ENCODE measurements around the gene PRTG. TPM values are rescaled to one million over a fixed set of nuclear protein-coding genes. Genes with fewer than 3 reads are reported as not detected.

PRTG gene
- total RNA-seq, 1 donor from 2014 or later = 574 TPM

DNA sequence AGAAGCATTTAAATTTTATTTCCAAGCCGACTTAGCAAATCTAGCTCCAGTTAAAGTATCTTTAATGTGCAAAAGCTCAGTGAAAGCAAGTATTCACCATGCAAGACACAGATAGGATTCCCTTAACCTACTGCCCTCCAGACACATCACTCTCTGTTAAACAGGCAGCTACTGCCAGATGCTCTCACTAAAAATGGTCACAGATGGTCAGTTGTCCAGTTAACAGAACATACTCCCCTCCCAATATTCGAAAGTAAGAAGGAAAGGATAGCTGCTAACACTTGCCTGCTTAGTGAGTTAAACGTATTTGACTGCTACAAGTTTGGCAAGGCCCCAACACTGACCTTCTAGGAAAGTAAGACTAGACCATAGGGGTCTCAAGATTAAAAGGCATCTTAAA is 73.7 kb downstream of the PRTG start:
- Histone ChIP-seq H3K4me1 (peaks cover 17% of the 10 kb centered on the region), H3K4me3 (no peak overlapping the region), H3K9ac (no peak overlapping the region), H3F3A (ENCODE audit: low read depth) (peaks cover 22% of the 10 kb centered on the region), H3K36me3 (peaks cover 39% of the 10 kb centered on the region), H4K20me1 (ENCODE audit: low read depth) (peaks cover 22% of the 10 kb centered on the region), H3K79me2 (ENCODE audit: low read depth) (peaks cover 75% of the 10 kb centered on the region), H2AFZ (replicated peaks) (no peak overlapping the region), H3K27me3 (no peaks in the 10 kb centered on the region), H3K27ac (peak overlapping the region; percentile 48), H3K9me3 (ENCODE audit: low read depth) (no peaks in the 10 kb centered on the region), H3K4me2 (no peak overlapping the region)
- H3K36me3 Mint-ChIP-seq = peaks cover 32% of the 10 kb centered on the region
- DNase-seq (ENCODE audit: low spot score) = no peak
- no peaks in the 10 kb centered on the region for H3K9me3 Mint-ChIP-seq
- H3K27ac Mint-ChIP-seq = peak overlapping the region; percentile 94
- peaks cover 3% of the 10 kb centered on the region for H3K27me3 Mint-ChIP-seq (ENCODE audit: insufficient read depth, low read depth)
- peak overlapping the region; percentile 67 for H3K4me3 Mint-ChIP-seq
- H3K4me1 Mint-ChIP-seq = peaks cover 75% of the 10 kb centered on the region
- TF ChIP-seq EZH2 (IDR thresholded peaks at IDR 0.05) (no peak), EZH2phosphoT487 (IDR thresholded peaks at IDR 0.05) (no peak)
- TF ChIP-seq, protein P1, sequence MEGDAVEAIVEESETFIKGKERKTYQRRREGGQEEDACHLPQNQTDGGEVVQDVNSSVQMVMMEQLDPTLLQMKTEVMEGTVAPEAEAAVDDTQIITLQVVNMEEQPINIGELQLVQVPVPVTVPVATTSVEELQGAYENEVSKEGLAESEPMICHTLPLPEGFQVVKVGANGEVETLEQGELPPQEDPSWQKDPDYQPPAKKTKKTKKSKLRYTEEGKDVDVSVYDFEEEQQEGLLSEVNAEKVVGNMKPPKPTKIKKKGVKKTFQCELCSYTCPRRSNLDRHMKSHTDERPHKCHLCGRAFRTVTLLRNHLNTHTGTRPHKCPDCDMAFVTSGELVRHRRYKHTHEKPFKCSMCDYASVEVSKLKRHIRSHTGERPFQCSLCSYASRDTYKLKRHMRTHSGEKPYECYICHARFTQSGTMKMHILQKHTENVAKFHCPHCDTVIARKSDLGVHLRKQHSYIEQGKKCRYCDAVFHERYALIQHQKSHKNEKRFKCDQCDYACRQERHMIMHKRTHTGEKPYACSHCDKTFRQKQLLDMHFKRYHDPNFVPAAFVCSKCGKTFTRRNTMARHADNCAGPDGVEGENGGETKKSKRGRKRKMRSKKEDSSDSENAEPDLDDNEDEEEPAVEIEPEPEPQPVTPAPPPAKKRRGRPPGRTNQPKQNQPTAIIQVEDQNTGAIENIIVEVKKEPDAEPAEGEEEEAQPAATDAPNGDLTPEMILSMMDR (IDR thresholded peaks at IDR 0.05) = no peak

DNA sequence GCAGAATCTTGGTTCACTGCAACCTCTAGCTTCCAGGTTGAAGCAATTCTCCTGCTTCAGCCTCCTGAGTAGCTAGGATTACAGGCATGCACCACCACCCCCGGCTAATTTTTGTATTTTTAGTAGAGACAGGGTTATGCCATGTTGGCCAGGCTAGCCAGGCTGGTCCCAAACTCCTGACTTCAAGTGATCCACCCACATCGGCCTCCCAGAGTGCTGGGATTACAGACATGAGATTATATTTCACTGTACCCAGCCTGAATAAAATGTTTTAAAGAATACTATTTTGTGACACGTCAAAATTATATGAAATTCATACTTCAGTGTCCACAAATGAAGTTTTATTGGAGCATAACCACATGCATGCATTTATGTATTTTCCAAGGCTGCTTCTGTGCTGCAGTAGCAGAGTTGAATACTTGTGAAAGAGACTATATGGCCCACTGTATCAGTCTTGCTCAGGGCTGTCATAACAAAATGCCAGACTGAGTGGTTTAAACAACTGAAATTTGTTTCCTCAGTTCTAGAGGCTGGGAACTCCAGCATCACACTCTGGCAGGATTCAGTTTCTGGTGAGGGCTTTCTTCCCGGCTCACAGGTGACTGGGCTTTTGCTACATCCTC is 77.2 kb downstream of the PRTG start:
- H3F3A ChIP-seq (ENCODE audit: low read depth) = peaks cover 55% of the 10 kb centered on the region
- no peak for TF ChIP-seq EZH2phosphoT487 (IDR thresholded peaks at IDR 0.05)
- TF ChIP-seq, protein P1 (IDR thresholded peaks at IDR 0.05) = no peak
- H3K27ac ChIP-seq = peak overlapping the region; percentile 22
- no peaks in the 10 kb centered on the region for H3K27me3 ChIP-seq
- no peak overlapping the region for H3K4me3 ChIP-seq
- H3K36me3 ChIP-seq = peaks cover 21% of the 10 kb centered on the region
- no peaks in the 10 kb centered on the region for H3K9me3 ChIP-seq (ENCODE audit: low read depth)
- no peak overlapping the region for H2AFZ ChIP-seq (replicated peaks)
- Mint-ChIP-seq H3K36me3 (peaks cover 29% of the 10 kb centered on the region), H3K9me3 (no peaks in the 10 kb centered on the region), H3K4me3 (no peak overlapping the region), H3K4me1 (peaks cover 79% of the 10 kb centered on the region), H3K27me3 (ENCODE audit: insufficient read depth, low read depth) (peaks cover 10% of the 10 kb centered on the region), H3K27ac (peak overlapping the region; percentile 42)
- H3K4me2 ChIP-seq = no peak overlapping the region
- H4K20me1 ChIP-seq (ENCODE audit: low read depth) = peaks cover 20% of the 10 kb centered on the region
- no peak overlapping the region for H3K9ac ChIP-seq
- peaks cover 34% of the 10 kb centered on the region for H3K4me1 ChIP-seq
- H3K79me2 ChIP-seq (ENCODE audit: low read depth) = peaks cover 89% of the 10 kb centered on the region
- DNase-seq (ENCODE audit: low spot score) = no peak

DNA sequence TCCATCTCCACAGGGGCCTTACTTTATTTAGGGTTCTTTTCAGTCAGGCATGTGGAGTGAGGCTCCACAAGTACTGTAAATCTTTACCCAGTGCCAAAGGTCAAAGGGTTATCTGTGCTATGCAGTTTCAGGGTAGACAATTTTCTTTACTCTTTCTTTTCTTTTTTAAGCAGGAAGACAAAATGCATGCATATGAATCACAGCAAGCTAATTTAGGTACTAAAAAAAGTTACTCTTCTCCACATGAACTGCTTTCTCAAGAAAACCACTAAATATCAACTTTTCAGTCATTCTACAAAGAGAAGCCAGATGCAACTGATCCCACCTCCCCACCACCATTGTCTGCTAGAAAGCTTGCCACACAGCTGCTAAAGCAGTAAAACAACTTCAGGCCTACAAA is 81.5 kb downstream of the PRTG start:
- H3K4me1 ChIP-seq = peaks cover 41% of the 10 kb centered on the region
- H2AFZ ChIP-seq (replicated peaks) = no peak overlapping the region
- H3F3A ChIP-seq (ENCODE audit: low read depth) = peaks cover 56% of the 10 kb centered on the region
- peak; percentile 65 for DNase-seq (ENCODE audit: low spot score)
- Mint-ChIP-seq H3K27ac (peak overlapping the region; percentile 86), H3K4me1 (peaks cover 62% of the 10 kb centered on the region), H3K27me3 (ENCODE audit: insufficient read depth, low read depth) (peaks cover 10% of the 10 kb centered on the region), H3K36me3 (peaks cover 36% of the 10 kb centered on the region), H3K4me3 (peak overlapping the region; percentile 12), H3K9me3 (peaks cover 2% of the 10 kb centered on the region)
- TF ChIP-seq EZH2phosphoT487 (IDR thresholded peaks at IDR 0.05) (no peak), EZH2 (IDR thresholded peaks at IDR 0.05) (no peak)
- TF ChIP-seq, protein P1 (IDR thresholded peaks at IDR 0.05) = no peak
- peaks cover 94% of the 10 kb centered on the region for H3K79me2 ChIP-seq (ENCODE audit: low read depth)
- peak overlapping the region; percentile 18 for H3K4me3 ChIP-seq
- peak overlapping the region; percentile 68 for H3K4me2 ChIP-seq
- H4K20me1 ChIP-seq (ENCODE audit: low read depth) = peaks cover 29% of the 10 kb centered on the region
- H3K9ac ChIP-seq = no peak overlapping the region
- H3K9me3 ChIP-seq (ENCODE audit: low read depth) = no peaks in the 10 kb centered on the region
- no peaks in the 10 kb centered on the region for H3K27me3 ChIP-seq
- peak overlapping the region; percentile 74 for H3K27ac ChIP-seq
- peaks cover 8% of the 10 kb centered on the region for H3K36me3 ChIP-seq
